ENCODE data around the gene CRAMP1. TPM values are rescaled to one million over a fixed set of nuclear protein-coding genes. Genes with fewer than 3 reads are reported as not detected.

CRAMP1 gene
- total RNA-seq, 1 donor from 2014 or later = 11.7 TPM

- no peak overlapping the region for H3K4me3 ChIP-seq
- peak overlapping the region; percentile 53 for H3K27ac Mint-ChIP-seq
- H3K36me3 Mint-ChIP-seq = peaks cover 36% of the 10 kb centered on the region
- H3K4me1 Mint-ChIP-seq = no peaks in the 10 kb centered on the region
- TF ChIP-seq CTCF (IDR thresholded peaks at IDR 0.05) = no peak
- no peak for TF ChIP-seq EZH2 (IDR thresholded peaks at IDR 0.05)
- TF ChIP-seq EZH2phosphoT487 (IDR thresholded peaks at IDR 0.05) = no peak
- H3K27me3 Mint-ChIP-seq (ENCODE audit: insufficient read depth, low read depth) = peaks cover 5% of the 10 kb centered on the region
- no peaks in the 10 kb centered on the region for H3K9me3 ChIP-seq (ENCODE audit: low read depth)
- H3K27ac ChIP-seq = no peak overlapping the region
- H3K9me3 Mint-ChIP-seq = no peaks in the 10 kb centered on the region
- H3K9ac ChIP-seq = no peak overlapping the region
- no peaks in the 10 kb centered on the region for H4K20me1 ChIP-seq (ENCODE audit: low read depth)
- no peaks in the 10 kb centered on the region for H3K36me3 ChIP-seq
- no peaks in the 10 kb centered on the region for H3K4me1 ChIP-seq
- H3K4me3 Mint-ChIP-seq = no peak overlapping the region
- no peak overlapping the region for H2AFZ ChIP-seq (replicated peaks)
- no peaks in the 10 kb centered on the region for H3K27me3 ChIP-seq
- DNase-seq (ENCODE audit: low spot score) = no peak
- no peak overlapping the region for H3K4me2 ChIP-seq
- H3F3A ChIP-seq (ENCODE audit: low read depth) = no peaks in the 10 kb centered on the region
- no peaks in the 10 kb centered on the region for H3K79me2 ChIP-seq (ENCODE audit: low read depth)
Measured at GRCh38 chr16:1601489-1601888, 10.7 kb upstream of the CRAMP1 start.

- no peaks in the 10 kb centered on the region for H3F3A ChIP-seq (ENCODE audit: low read depth)
- H3K27me3 ChIP-seq = no peaks in the 10 kb centered on the region
- Mint-ChIP-seq H3K9me3 (no peaks in the 10 kb centered on the region), H3K27ac (no peak overlapping the region), H3K27me3 (ENCODE audit: insufficient read depth, low read depth) (peaks cover 5% of the 10 kb centered on the region), H3K36me3 (peaks cover 36% of the 10 kb centered on the region), H3K4me1 (no peaks in the 10 kb centered on the region), H3K4me3 (no peak overlapping the region)
- TF ChIP-seq EZH2 (IDR thresholded peaks at IDR 0.05) (no peak), CTCF (IDR thresholded peaks at IDR 0.05) (no peak), EZH2phosphoT487 (IDR thresholded peaks at IDR 0.05) (no peak)
- H3K36me3 ChIP-seq = no peaks in the 10 kb centered on the region
- no peak for DNase-seq (ENCODE audit: low spot score)
- H3K4me3 ChIP-seq = no peak overlapping the region
- no peaks in the 10 kb centered on the region for H4K20me1 ChIP-seq (ENCODE audit: low read depth)
- H2AFZ ChIP-seq (replicated peaks) = no peak overlapping the region
- H3K79me2 ChIP-seq (ENCODE audit: low read depth) = no peaks in the 10 kb centered on the region
- H3K27ac ChIP-seq = no peak overlapping the region
- H3K4me1 ChIP-seq = no peaks in the 10 kb centered on the region
- H3K9me3 ChIP-seq (ENCODE audit: low read depth) = no peaks in the 10 kb centered on the region
- no peak overlapping the region for H3K4me2 ChIP-seq
- H3K9ac ChIP-seq = no peak overlapping the region
Measured at GRCh38 chr16:1602285-1602684, 9.9 kb upstream of the CRAMP1 start.

GRCh38 chr16:1606774-1607173 lies 5.4 kb upstream of the CRAMP1 start:
- no peak for TF ChIP-seq EZH2phosphoT487 (IDR thresholded peaks at IDR 0.05)
- TF ChIP-seq EZH2 (IDR thresholded peaks at IDR 0.05) = no peak
- no peak for TF ChIP-seq CTCF (IDR thresholded peaks at IDR 0.05)
- Histone ChIP-seq H3K4me3 (no peak overlapping the region), H3K36me3 (no peaks in the 10 kb centered on the region), H4K20me1 (ENCODE audit: low read depth) (no peaks in the 10 kb centered on the region), H3K4me1 (peaks cover 4% of the 10 kb centered on the region), H3K27me3 (no peaks in the 10 kb centered on the region), H2AFZ (replicated peaks) (no peak overlapping the region), H3K79me2 (ENCODE audit: low read depth) (peaks cover 20% of the 10 kb centered on the region), H3K27ac (no peak overlapping the region), H3F3A (ENCODE audit: low read depth) (peaks cover 22% of the 10 kb centered on the region), H3K9me3 (ENCODE audit: low read depth) (no peaks in the 10 kb centered on the region), H3K4me2 (no peak overlapping the region), H3K9ac (no peak overlapping the region)
- Mint-ChIP-seq H3K27me3 (ENCODE audit: insufficient read depth, low read depth) (peaks cover under 1% of the 10 kb centered on the region), H3K36me3 (peaks cover 13% of the 10 kb centered on the region), H3K4me3 (no peak overlapping the region), H3K27ac (no peak overlapping the region), H3K4me1 (peaks cover 9% of the 10 kb centered on the region), H3K9me3 (no peaks in the 10 kb centered on the region)
- no peak for DNase-seq (ENCODE audit: low spot score)

Data from neural progenitor cell (in vitro differentiated cells).